ENCODE results near the gene DRAP1.

The DRAP1 gene

GRCh38 chr11:65919141-65919572 is at the start of gene DRAP1:
DRAP1 (plus strand) TSS chr11:65919426; CDS start chr11:65919502, 76 bp downstream.
- peak; percentile 98 to 100 (median 99) for DNase-seq

GRCh38 chr11:65869643-65870306 is 49.5 kb upstream of the DRAP1 start:
- DNase-seq: no peak

GRCh38 chr11:65870307-65870658 is 48.9 kb upstream of the DRAP1 start:
- no peak for DNase-seq

GRCh38 chr11:65870706-65871681 is 48.2 kb upstream of the DRAP1 start:
- DNase-seq: no peak

GRCh38 chr11:65871811-65872548 is 47.2 kb upstream of the DRAP1 start:
- no peak for DNase-seq

GRCh38 chr11:65872586-65873317 is 46.5 kb upstream of the DRAP1 start, which contains the start of gene EFEMP2:
EFEMP2 (minus strand) TSS chr11:65872800; CDS start chr11:65872354, 446 bp downstream.
- DNase-seq: no peak

- peak; percentile 89 to 94 (median 89) for DNase-seq
Observed at GRCh38 chr11:65873318-65874156, 45.7 kb upstream of the DRAP1 start.

- no peak for DNase-seq
Observed at GRCh38 chr11:65879617-65880016, 39.6 kb upstream of the DRAP1 start, which contains the start of gene CTSW. CTSW (plus strand) TSS chr11:65879837; CDS start chr11:65879855, 18 bp downstream.

GRCh38 chr11:65880027-65880426 is 39.2 kb upstream of the DRAP1 start:
- DNase-seq: no peak

- DNase-seq: no peak
Observed at GRCh38 chr11:65880844-65881421, 38.3 kb upstream of the DRAP1 start.

- DNase-seq: no peak
Observed at GRCh38 chr11:65882120-65883057, 36.8 kb upstream of the DRAP1 start.

- DNase-seq: no peak
Observed at GRCh38 chr11:65883058-65883761, 36.0 kb upstream of the DRAP1 start.

GRCh38 chr11:65883786-65884715 is 35.2 kb upstream of the DRAP1 start:
- DNase-seq: no peak

- DNase-seq: peak; percentile 63 to 71 (median 66)
Observed at GRCh38 chr11:65884716-65885092, 34.5 kb upstream of the DRAP1 start.

GRCh38 chr11:65885231-65885630 is 34.0 kb upstream of the DRAP1 start:
- no peak for DNase-seq

- no peak for DNase-seq
Observed at GRCh38 chr11:65885808-65886536, 33.3 kb upstream of the DRAP1 start.

Measured in activated CD4-positive, CD25-positive, alpha-beta regulatory T cell (primary cell).